SH-SY5Y (cell line): Measurements from ENCODE around the gene ARHGEF28.
A peak's percentile ranks its signal among the peaks of the same experiment; 100 is the strongest.

ENCODE experiments used
- GATA2 ChIP-seq: IDR thresholded peaks from 2 replicates; pipeline ENCODE4 v1.6.1; 2011; ENCODE audit warnings: mild to moderate bottlenecking, low read depth, low read length
- GATA3 ChIP-seq: IDR thresholded peaks from 2 replicates; pipeline ENCODE4 v1.6.1; 2011; ENCODE audit warnings: low read depth, mild to moderate bottlenecking, low read length, moderate library complexity

Gene ARHGEF28

GRCh38 chr5:73726071-73726470 is 100.1 kb downstream of the ARHGEF28 start:
- TF ChIP-seq GATA3 (no peak), GATA2 (no peak)

- TF ChIP-seq GATA3, result no peak
- TF ChIP-seq GATA2, result no peak
Observed at GRCh38 chr5:73726606-73727231, 100.7 kb downstream of the ARHGEF28 start.

- TF ChIP-seq GATA3, result no peak
- no peak for TF ChIP-seq GATA2
Observed at GRCh38 chr5:73727470-73727869, 101.5 kb downstream of the ARHGEF28 start.

- no peak for TF ChIP-seq GATA2
- TF ChIP-seq GATA3, result no peak
Observed at GRCh38 chr5:73728493-73729273, 102.7 kb downstream of the ARHGEF28 start.

- no peak for TF ChIP-seq GATA3
- no peak for TF ChIP-seq GATA2
Observed at GRCh38 chr5:73729329-73729728, 103.3 kb downstream of the ARHGEF28 start.

- no peak for TF ChIP-seq GATA3
- no peak for TF ChIP-seq GATA2
Observed at GRCh38 chr5:73732045-73732444, 106.0 kb downstream of the ARHGEF28 start.

GRCh38 chr5:73733219-73733618 is 107.2 kb downstream of the ARHGEF28 start:
- TF ChIP-seq GATA3 (no peak), GATA2 (peak; percentile 33; the same call in 1 of the 2 replicates)

- TF ChIP-seq GATA2 (no peak), GATA3 (no peak)
Observed at GRCh38 chr5:73735032-73735734, 109.2 kb downstream of the ARHGEF28 start.

- TF ChIP-seq GATA2, result no peak
- TF ChIP-seq GATA3, result no peak
Observed at GRCh38 chr5:73739650-73740049, 113.7 kb downstream of the ARHGEF28 start.

GRCh38 chr5:73740274-73740790 is 114.3 kb downstream of the ARHGEF28 start:
- no peak for TF ChIP-seq GATA3
- no peak for TF ChIP-seq GATA2

GRCh38 chr5:73743161-73743560 is 117.2 kb downstream of the ARHGEF28 start:
- TF ChIP-seq GATA2, result no peak
- TF ChIP-seq GATA3, result no peak

- no peak for TF ChIP-seq GATA2
- TF ChIP-seq GATA3, result no peak
Observed at GRCh38 chr5:73745836-73746235, 119.8 kb downstream of the ARHGEF28 start.

- no peak for TF ChIP-seq GATA2
- TF ChIP-seq GATA3, result no peak
Observed at GRCh38 chr5:73746608-73747007, 120.6 kb downstream of the ARHGEF28 start.

GRCh38 chr5:73747696-73748380 is 121.8 kb downstream of the ARHGEF28 start:
- TF ChIP-seq GATA2 (no peak), GATA3 (no peak)
